Activated CD4-positive, alpha-beta T cell treated with anti-CD3 and anti-CD28 coated beads, Interleukin-2, amount 50 U/mL, for 4 hours (primary cell): ENCODE measurements around the gene MAP1B.

Experiments
- DNase-seq, 2 experiments: peaks; one replicate each; pipeline ENCODE4 v3.0.0-alpha.2; 2020

MAP1B gene

DNA sequence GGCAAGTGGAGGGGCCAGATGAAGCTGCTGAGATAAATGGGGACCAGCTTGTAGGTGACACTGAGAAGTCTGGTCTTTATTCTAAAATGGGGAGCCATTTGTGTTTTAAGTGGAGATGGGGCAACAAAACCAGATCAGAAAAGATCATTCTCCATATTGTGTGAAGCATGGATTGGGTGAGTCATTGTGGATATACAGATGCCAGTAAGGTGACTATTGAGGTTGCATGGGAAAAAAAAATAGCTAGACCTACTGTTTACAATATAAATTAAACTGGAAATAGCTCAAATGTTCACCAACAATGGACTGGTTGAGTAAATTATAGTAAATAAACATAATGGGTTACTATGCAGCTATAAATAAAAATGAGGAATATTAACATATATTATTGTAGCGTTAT, 5.4 kb upstream of the MAP1B start:
- no peak for DNase-seq

DNA sequence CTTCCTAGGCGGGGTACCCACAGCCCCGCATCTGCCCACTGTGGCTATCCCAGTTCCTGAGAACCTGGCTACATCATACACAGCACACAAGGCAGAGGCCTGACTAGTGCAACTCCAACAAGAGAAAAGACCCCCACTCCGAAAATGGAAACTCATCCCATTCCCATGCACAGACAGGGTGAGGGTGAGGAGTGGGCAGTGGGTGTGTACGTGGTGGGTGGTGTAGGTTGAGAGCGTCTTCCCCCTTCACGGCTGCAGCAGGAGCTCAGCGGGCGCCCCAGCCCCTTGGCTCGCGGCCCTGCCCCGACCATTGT, 501 bp upstream of the MAP1B start:
- DNase-seq: no peak

DNA sequence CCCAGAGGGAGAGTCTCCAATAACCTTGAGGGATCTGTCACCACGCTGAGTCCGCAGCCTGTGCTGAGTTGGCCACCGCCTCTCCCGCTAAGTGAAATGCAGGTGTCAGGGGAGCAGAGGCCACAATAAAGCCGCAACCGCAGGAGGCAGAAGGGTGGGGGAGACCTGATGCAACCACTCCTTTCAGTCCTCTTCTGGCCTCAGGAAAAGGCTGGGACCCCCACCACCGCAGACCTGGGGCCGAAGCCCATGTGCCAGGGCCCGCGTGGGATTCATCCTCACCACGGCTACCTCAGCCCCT, 576 bp downstream of the MAP1B start:
- DNase-seq: no peak

- DNase-seq: no peak
Observed at GRCh38 chr5:72108202-72109061, 1.2 kb downstream of the MAP1B start.

DNA sequence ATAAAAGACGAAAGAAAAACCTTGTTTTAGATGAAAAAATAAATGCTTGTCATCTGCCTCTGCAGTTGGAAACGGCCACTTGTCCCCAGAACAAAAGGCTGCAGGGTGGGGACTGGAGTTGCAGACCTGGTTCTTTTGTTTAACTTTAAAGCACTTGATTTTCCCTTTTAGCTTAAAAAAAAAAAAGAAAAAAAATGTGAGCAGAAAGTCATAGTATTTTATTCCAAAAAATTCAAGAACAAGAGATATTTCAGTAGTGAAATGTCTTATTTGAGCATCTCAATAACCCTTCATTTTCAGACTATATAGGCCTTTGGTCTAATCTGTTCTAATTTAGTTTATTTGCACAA, 1.8 kb downstream of the MAP1B start:
- DNase-seq: no peak

GRCh38 chr5:72109625-72110024, 2.4 kb downstream of the MAP1B start:
- DNase-seq: no peak

GRCh38 chr5:72110394-72111013, 3.2 kb downstream of the MAP1B start:
- no peak for DNase-seq

GRCh38 chr5:72112389-72112788, 5.1 kb downstream of the MAP1B start:
- DNase-seq: no peak

- no peak for DNase-seq
Observed at GRCh38 chr5:72114629-72115028, 7.4 kb downstream of the MAP1B start.

GRCh38 chr5:72115296-72115695, 8.0 kb downstream of the MAP1B start:
- no peak for DNase-seq

GRCh38 chr5:72117307-72117706, 10.0 kb downstream of the MAP1B start:
- DNase-seq: no peak

DNA sequence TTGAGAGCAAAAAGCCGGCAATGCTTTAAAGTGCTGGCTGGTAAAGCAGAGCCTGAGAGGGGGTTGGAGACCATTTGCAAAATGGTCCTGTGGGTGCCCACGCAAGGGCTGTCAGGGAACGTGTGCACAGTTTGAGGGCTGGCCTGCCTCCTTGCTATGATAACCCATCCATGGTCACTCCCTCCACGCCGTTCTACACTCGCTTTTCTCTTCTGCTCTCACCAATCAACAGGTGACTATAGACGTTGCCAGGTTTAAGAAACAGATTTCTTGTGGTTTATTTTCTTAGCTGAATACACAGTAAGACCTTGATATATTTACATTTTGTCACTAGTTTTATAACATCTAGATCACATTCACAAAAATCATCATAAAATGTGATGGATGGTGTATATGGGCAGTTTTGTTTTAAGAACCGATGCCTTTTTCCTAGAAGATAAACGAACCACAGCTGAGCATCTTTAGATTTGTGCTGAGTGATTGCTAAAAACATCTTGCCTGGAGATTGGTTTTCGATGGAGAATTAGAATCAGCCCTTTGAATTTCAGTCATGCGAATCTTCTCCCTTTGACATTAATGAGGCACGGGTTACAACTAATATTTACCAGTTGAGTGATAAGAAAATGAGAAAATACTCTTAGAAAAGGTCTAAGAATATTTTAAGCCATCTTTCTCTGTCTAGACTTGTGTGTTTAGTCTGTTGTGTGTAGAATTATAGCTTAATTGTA, 13.9 kb downstream of the MAP1B start:
- DNase-seq: no peak

DNA sequence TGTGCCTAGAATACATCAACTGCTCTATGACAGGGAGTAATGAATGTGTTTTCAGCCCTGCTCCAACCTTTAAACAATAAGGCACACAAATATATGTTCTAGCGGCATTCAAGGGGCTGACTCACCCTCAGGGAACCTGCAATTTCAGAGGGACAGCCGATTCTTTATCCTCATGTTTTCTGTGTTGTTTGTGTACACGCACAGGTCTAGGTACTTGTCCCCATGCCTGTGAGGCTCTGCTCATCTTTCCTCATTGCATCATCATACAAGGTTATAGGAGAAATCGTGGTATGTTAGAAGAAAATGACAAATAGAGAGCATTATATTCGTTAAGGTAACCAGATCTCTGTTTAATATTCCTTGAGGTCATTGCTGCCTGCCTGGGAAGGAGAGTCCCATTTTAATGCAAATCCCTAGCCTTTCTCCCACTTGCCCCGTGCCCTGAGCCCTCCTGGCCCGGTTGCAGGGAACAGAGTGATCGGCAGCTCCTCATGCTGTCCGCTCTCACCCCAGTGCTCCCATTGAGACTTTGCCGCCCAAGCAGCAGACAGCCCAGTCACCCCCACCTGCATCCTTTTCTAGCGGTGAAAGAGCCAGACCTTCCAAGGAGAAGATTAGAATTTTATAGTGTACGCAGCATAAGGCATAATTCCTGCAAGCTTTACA, 14.6 kb downstream of the MAP1B start:
- no peak for DNase-seq

GRCh38 chr5:72122602-72123001, 15.3 kb downstream of the MAP1B start:
- DNase-seq: no peak

DNA sequence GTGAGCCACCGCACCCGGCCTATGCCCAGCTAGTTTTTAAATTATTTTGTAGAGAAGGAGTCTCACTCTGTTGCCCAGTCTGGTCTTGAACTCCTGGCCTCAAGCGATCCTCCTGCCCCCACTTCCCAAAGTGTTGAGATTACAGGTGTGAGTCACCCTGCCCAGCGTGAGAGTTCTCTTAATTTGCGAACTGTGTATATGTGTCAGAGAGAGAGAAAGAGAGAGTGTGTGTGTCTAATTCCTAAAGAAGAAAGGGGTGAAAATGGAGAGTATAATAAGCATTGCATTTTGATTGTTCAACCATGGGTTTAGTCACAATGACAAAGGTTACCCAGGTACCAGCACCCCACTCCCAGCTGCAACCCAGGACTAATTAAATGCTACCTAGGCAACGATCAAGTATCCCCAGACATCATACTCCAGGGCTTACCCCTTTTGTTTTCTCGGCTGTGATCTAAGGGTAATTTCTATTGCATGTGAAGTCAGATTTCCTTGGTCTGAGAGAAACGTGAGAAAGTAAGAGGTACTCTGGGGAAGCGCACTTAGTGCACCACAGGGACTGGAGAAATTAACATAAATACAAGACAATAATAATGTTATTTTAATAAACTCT, 16.6 kb downstream of the MAP1B start:
- no peak for DNase-seq

- no peak for DNase-seq
Observed at GRCh38 chr5:72125271-72125940, 18.1 kb downstream of the MAP1B start.

GRCh38 chr5:72125941-72126620, 18.8 kb downstream of the MAP1B start:
- no peak for DNase-seq

DNA sequence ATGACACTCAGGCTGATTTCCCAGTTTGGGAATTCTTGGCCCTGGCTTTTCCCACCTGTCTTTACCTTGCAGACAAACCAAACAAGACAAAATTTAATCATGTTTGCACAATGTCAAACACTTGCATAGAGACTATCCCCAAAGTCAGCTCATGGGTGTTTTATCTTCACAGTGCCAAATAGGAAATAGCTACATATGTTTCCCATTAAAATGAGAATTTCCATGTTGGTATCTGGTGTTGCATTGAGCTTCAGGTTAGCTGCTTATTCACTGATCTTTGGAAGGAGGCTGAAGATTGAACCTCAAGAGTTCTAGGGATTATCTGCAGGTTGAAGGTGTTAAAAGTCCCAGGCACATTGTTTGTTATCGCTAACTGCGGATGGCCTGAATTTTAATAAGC, 19.5 kb downstream of the MAP1B start:
- DNase-seq: no peak

GRCh38 chr5:72129725-72130124, 22.4 kb downstream of the MAP1B start:
- no peak for DNase-seq

- no peak for DNase-seq
Observed at GRCh38 chr5:72130351-72130761, 23.1 kb downstream of the MAP1B start.

- DNase-seq: no peak
Observed at GRCh38 chr5:72133212-72133990, 26.1 kb downstream of the MAP1B start.
